Activated naive CD8-positive, alpha-beta T cell treated with anti-CD3 and anti-CD28 coated beads, Interleukin-2, amount 10 ng/mL, durations not matched to agents 7 days and 5 days (primary cell): ENCODE measurements around the gene CCR7. TPM values are rescaled to one million over a fixed set of nuclear protein-coding genes. Genes with fewer than 3 reads are reported as not detected.

ENCODE experiments used
- ATAC-seq: fragments of 150-1000 bp; cut with Tn5 transposase; one replicate; pipeline ENCODE4 v1.10.0; 2021; ENCODE audit warnings: low read depth, moderate library complexity
- POLR2A ChIA-PET: fragments of 350-600 bp; sonication (Branson Sonifier 250); formaldehyde crosslinking; loops from one replicate; lab custom pipeline; 2021; ENCODE audit warnings: antibody characterized with exemption; lab: Charles Lee
- DNase-seq: peaks from one replicate; pipeline ENCODE4 v3.0.0; 2021
- H3K27ac Mint-ChIP-seq: one replicate; pipeline ENCODE4 v1.8.0; 2022; ENCODE audit warnings: mild to moderate bottlenecking, mixed read lengths
- H3K27me3 Mint-ChIP-seq: one replicate; pipeline ENCODE4 v1.8.0; 2022; ENCODE audit warnings: mild to moderate bottlenecking, moderate library complexity, mixed read lengths
- H3K36me3 Mint-ChIP-seq: one replicate; pipeline ENCODE4 v1.8.0; 2021; ENCODE audit warnings: mild to moderate bottlenecking, mixed read lengths
- H3K4me1 Mint-ChIP-seq: one replicate; pipeline ENCODE4 v1.8.0; 2021; ENCODE audit warnings: mixed read lengths
- H3K4me3 Mint-ChIP-seq: one replicate; pipeline ENCODE4 v1.8.0; 2022; ENCODE audit warnings: mild to moderate bottlenecking, moderate library complexity, mixed read lengths
- H3K9me3 Mint-ChIP-seq: one replicate; pipeline ENCODE4 v1.8.0; 2021; ENCODE audit warnings: mixed read lengths
- total RNA-seq, 2 experiments: library from RNA; stranded (reverse); gene quantifications; one replicate each; pipeline ENCODE4 v1.2.3, GENCODE V29; 2021

CCR7 gene
- total RNA-seq, 2 experiments from 2014 or later = 231 to 238 TPM

- Mint-ChIP-seq H3K4me1 (peaks cover 60% of the 10 kb centered on the region), H3K36me3 (peaks cover 52% of the 10 kb centered on the region), H3K27me3 (peaks cover 2% of the 10 kb centered on the region), H3K9me3 (peaks cover 13% of the 10 kb centered on the region), H3K27ac (peak overlapping the region; percentile 89), H3K4me3 (peak overlapping the region; percentile 81)
- POLR2A ChIA-PET = interaction anchor here (0.9 to 3.5 kb wide), 6 partner anchors 11 to 93 kb away, joined by 3 to 59 read pairs (median 4); no protein-coding TSS in a partner anchor
- ATAC-seq (no peak), DNase-seq (no peak)
Observed at GRCh38 chr17:40519089-40519775, 46.0 kb downstream of the CCR7 start.

GRCh38 chr17:40518401-40519088 is 46.7 kb downstream of the CCR7 start:
- Mint-ChIP-seq H3K27me3 (peaks cover 2% of the 10 kb centered on the region), H3K9me3 (peaks cover 9% of the 10 kb centered on the region), H3K36me3 (peaks cover 46% of the 10 kb centered on the region), H3K27ac (peak overlapping the region; percentile 89), H3K4me1 (peaks cover 65% of the 10 kb centered on the region), H3K4me3 (peak overlapping the region; percentile 81)
- no peak for ATAC-seq
- POLR2A ChIA-PET = interaction anchor here (0.8 to 3.5 kb wide), 8 partner anchors 12 to 101 kb away, joined by 3 to 59 read pairs (median 4); partner anchors contain the start of gene TOP2A
- no peak for DNase-seq

GRCh38 chr17:40517981-40518380 is 47.3 kb downstream of the CCR7 start:
- peaks cover 6% of the 10 kb centered on the region for H3K9me3 Mint-ChIP-seq
- ATAC-seq = no peak
- H3K36me3 Mint-ChIP-seq = peaks cover 41% of the 10 kb centered on the region
- H3K27me3 Mint-ChIP-seq = peaks cover 2% of the 10 kb centered on the region
- no peak for DNase-seq
- H3K4me1 Mint-ChIP-seq = peaks cover 63% of the 10 kb centered on the region
- H3K4me3 Mint-ChIP-seq = peak overlapping the region; percentile 81
- POLR2A ChIA-PET = interaction anchor here (0.8 to 3.5 kb wide), 12 partner anchors 13 to 101 kb away, joined by 3 to 59 read pairs (median 8); partner anchors contain the start of gene TOP2A
- peak overlapping the region; percentile 89 for H3K27ac Mint-ChIP-seq

- H3K27ac Mint-ChIP-seq = peak overlapping the region; percentile 91
- H3K36me3 Mint-ChIP-seq = peaks cover 34% of the 10 kb centered on the region
- peak overlapping the region; percentile 78 for H3K4me3 Mint-ChIP-seq
- DNase-seq = no peak
- peaks cover 2% of the 10 kb centered on the region for H3K27me3 Mint-ChIP-seq
- peaks cover 5% of the 10 kb centered on the region for H3K9me3 Mint-ChIP-seq
- peaks cover 61% of the 10 kb centered on the region for H3K4me1 Mint-ChIP-seq
- no peak for ATAC-seq
- POLR2A ChIA-PET = interaction anchor here (0.9 to 3.5 kb wide), 19 partner anchors 13 to 1172 kb away, joined by 3 to 59 read pairs (median 5); partner anchors contain the start of genes EIF1 and IGFBP4
Observed at GRCh38 chr17:40517286-40517662, 48.0 kb downstream of the CCR7 start.

- POLR2A ChIA-PET = interaction anchor here (0.7 to 3.5 kb wide), 18 partner anchors 14 to 1172 kb away, joined by 3 to 59 read pairs (median 6); partner anchors contain the start of genes EIF1 and IGFBP4
- peaks cover 29% of the 10 kb centered on the region for H3K36me3 Mint-ChIP-seq
- peaks cover 56% of the 10 kb centered on the region for H3K4me1 Mint-ChIP-seq
- DNase-seq (peak; percentile 66), ATAC-seq (peak; percentile 82)
- H3K27me3 Mint-ChIP-seq = peaks cover 2% of the 10 kb centered on the region
- H3K27ac Mint-ChIP-seq = peak overlapping the region; percentile 91
- H3K9me3 Mint-ChIP-seq = peaks cover 3% of the 10 kb centered on the region
- H3K4me3 Mint-ChIP-seq = peak overlapping the region; percentile 78
Observed at GRCh38 chr17:40516581-40517285, 48.5 kb downstream of the CCR7 start.

GRCh38 chr17:40515491-40516041 is 49.7 kb downstream of the CCR7 start:
- peak; percentile 37 for ATAC-seq
- peaks cover 3% of the 10 kb centered on the region for H3K9me3 Mint-ChIP-seq
- H3K36me3 Mint-ChIP-seq = peaks cover 21% of the 10 kb centered on the region
- H3K27ac Mint-ChIP-seq = peak overlapping the region; percentile 91
- H3K27me3 Mint-ChIP-seq = peaks cover 2% of the 10 kb centered on the region
- POLR2A ChIA-PET = interaction anchor here (3.0 to 3.1 kb wide), 2 partner anchors 25 to 47 kb away, joined by 20 to 23 read pairs; no protein-coding TSS in a partner anchor
- H3K4me3 Mint-ChIP-seq = peak overlapping the region; percentile 78
- peaks cover 53% of the 10 kb centered on the region for H3K4me1 Mint-ChIP-seq
- DNase-seq = no peak

- Mint-ChIP-seq H3K36me3 (peaks cover 21% of the 10 kb centered on the region), H3K4me3 (peak overlapping the region; percentile 78), H3K27ac (peak overlapping the region; percentile 91), H3K4me1 (peaks cover 53% of the 10 kb centered on the region), H3K9me3 (peaks cover 3% of the 10 kb centered on the region), H3K27me3 (peaks cover 2% of the 10 kb centered on the region)
- ATAC-seq (no peak), DNase-seq (no peak)
- POLR2A ChIA-PET = interaction anchor here (0.6 to 1.7 kb wide), 2 partner anchors 34 to 291 kb away, joined by 4 to 6 read pairs; no protein-coding TSS in a partner anchor
Observed at GRCh38 chr17:40515011-40515410, 50.3 kb downstream of the CCR7 start.

GRCh38 chr17:40514013-40514875 is 51.0 kb downstream of the CCR7 start:
- Mint-ChIP-seq H3K27ac (peak overlapping the region; percentile 91), H3K9me3 (peaks cover 3% of the 10 kb centered on the region), H3K4me3 (peak overlapping the region; percentile 45), H3K36me3 (peaks cover 17% of the 10 kb centered on the region), H3K4me1 (peaks cover 49% of the 10 kb centered on the region), H3K27me3 (peaks cover 2% of the 10 kb centered on the region)
- ATAC-seq = no peak
- POLR2A ChIA-PET = interaction anchor here (0.6 to 2.2 kb wide), 3 partner anchors 24 to 290 kb away, joined by 4 to 6 read pairs (median 6); no protein-coding TSS in a partner anchor
- DNase-seq = no peak

- Mint-ChIP-seq H3K9me3 (peaks cover 3% of the 10 kb centered on the region), H3K4me3 (no peak overlapping the region), H3K27me3 (peaks cover 2% of the 10 kb centered on the region), H3K27ac (no peak overlapping the region), H3K4me1 (peaks cover 29% of the 10 kb centered on the region), H3K36me3 (peaks cover 10% of the 10 kb centered on the region)
- DNase-seq (no peak), ATAC-seq (no peak)
- POLR2A ChIA-PET = interaction anchor here (1.2 kb wide), 1 partner anchor 23 kb away, joined by 3 read pairs; no protein-coding TSS in a partner anchor
Observed at GRCh38 chr17:40511667-40512220, 53.5 kb downstream of the CCR7 start.

GRCh38 chr17:40511136-40511535 is 54.1 kb downstream of the CCR7 start:
- ATAC-seq = no peak
- no peak overlapping the region for H3K4me3 Mint-ChIP-seq

GRCh38 chr17:40510328-40510648 is 55.0 kb downstream of the CCR7 start:
- Mint-ChIP-seq H3K36me3 (peaks cover 7% of the 10 kb centered on the region), H3K4me1 (peaks cover 21% of the 10 kb centered on the region), H3K9me3 (peaks cover 3% of the 10 kb centered on the region), H3K27ac (no peak overlapping the region), H3K27me3 (peaks cover 2% of the 10 kb centered on the region), H3K4me3 (no peak overlapping the region)
- DNase-seq (no peak), ATAC-seq (no peak)
- POLR2A ChIA-PET = no interaction called here

More at GRCh38 chr17:40511136-40511535, 54.1 kb downstream of the CCR7 start:
- Mint-ChIP-seq H3K27me3 (peaks cover 2% of the 10 kb centered on the region), H3K27ac (no peak overlapping the region), H3K36me3 (peaks cover 10% of the 10 kb centered on the region), H3K4me1 (peaks cover 27% of the 10 kb centered on the region), H3K9me3 (peaks cover 3% of the 10 kb centered on the region)
- no peak for DNase-seq
- POLR2A ChIA-PET = interaction anchor here (1.2 kb wide), 1 partner anchor 23 kb away, joined by 3 read pairs; no protein-coding TSS in a partner anchor
